HG02981 (cell line): ENCODE data around the gene BCAS1.

ENCODE experiments used
- ATAC-seq: cut with Tn5 transposase; IDR thresholded peaks from one replicate; pipeline ENCODE4 v1.9.1; 2021; ENCODE audit warnings: mild to moderate bottlenecking, moderate library complexity; ENCODE audit not compliant: unreplicated experiment

BCAS1 gene, protein sequence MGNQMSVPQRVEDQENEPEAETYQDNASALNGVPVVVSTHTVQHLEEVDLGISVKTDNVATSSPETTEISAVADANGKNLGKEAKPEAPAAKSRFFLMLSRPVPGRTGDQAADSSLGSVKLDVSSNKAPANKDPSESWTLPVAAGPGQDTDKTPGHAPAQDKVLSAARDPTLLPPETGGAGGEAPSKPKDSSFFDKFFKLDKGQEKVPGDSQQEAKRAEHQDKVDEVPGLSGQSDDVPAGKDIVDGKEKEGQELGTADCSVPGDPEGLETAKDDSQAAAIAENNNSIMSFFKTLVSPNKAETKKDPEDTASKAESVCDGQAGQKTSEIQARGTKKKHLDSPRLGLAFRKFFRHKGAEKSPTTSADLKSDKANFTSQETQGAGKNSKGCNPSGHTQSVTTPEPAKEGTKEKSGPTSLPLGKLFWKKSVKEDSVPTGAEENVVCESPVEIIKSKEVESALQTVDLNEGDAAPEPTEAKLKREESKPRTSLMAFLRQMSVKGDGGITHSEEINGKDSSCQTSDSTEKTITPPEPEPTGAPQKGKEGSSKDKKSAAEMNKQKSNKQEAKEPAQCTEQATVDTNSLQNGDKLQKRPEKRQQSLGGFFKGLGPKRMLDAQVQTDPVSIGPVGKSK

DNA sequence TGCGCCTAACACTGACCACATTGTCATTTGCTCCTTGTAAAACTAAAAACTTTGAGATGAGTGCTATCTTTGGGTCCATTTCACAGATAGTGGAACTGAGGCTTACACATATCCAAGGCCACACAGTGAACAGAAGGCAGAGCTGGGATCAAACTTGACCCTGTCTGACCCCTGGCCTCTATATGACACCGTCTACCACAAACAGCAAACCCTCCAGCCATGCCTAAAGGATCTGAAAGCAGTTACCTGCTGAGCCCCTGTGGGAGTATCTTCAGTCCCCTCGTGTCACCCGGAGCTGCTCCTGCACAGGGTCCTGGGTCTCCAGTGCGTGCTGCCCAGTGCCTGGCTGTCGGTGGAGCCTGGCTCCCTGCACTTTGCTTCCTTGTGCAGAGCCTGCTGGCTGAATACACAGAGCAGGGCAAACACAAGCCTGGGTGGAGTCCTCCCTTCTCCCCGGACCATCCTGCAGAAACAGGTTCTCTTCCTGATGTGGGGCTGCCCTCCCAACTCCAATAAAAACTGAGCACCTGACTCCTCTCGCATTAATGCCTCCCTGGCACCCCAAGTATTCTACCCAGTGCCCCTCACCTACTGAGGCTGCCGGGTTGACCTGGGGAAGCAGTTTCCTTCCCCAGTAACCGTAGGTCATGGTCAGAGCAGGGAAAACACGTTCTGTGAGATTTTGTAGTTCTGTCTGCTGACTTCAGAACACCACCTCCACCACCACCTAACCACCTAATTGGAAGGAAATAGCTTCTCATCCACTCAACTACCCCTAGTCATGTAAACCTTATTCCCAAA lies at the start of gene BCAS1:
Gene BCAS1 (minus strand): TSS at position 408 of the 801 bp plus-strand sequence. CDS start 11,876 bp downstream, outside the sequence.
- no peak for ATAC-seq

GRCh38 chr20:54119744-54120143 lies 49.4 kb upstream of the BCAS1 start:
- ATAC-seq: no peak

DNA sequence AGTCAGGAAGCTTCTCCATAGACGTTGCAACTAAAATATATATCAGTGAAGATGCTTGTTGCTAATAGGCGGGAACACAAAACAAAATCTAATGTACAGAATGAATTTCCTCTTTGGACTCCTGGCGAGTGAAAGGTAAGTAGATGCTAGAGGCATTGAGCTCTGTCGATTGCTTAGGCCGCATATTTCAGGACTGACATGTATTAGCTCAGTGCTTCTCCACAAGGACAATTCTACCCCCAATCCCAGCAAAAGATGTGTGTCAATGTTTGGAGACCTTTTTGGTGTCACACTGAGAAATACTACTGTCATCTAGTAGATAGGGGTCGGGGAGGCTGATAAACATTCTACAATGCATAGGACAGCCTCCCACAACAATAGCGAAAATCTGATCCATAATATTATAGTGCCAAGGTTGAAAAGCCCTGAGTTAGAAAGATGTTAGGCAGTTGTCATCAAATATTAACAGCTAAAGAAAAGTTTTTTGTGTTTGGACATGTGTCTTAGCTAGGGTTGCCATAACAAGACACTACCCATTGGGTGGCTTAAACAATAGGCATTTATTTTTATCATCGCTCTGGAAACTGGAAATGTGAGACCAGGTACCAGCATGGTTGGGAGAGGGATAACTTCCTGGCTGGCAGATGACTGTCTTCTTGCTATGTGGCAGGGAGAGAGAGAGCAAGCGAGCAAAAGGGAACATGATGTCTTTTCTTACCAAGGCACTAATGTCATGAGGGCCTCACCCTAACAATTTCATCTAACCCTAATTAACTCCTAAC lies 48.0 kb upstream of the BCAS1 start:
- ATAC-seq: no peak

GRCh38 chr20:54116550-54117235 lies 46.3 kb upstream of the BCAS1 start:
- no peak for ATAC-seq

DNA sequence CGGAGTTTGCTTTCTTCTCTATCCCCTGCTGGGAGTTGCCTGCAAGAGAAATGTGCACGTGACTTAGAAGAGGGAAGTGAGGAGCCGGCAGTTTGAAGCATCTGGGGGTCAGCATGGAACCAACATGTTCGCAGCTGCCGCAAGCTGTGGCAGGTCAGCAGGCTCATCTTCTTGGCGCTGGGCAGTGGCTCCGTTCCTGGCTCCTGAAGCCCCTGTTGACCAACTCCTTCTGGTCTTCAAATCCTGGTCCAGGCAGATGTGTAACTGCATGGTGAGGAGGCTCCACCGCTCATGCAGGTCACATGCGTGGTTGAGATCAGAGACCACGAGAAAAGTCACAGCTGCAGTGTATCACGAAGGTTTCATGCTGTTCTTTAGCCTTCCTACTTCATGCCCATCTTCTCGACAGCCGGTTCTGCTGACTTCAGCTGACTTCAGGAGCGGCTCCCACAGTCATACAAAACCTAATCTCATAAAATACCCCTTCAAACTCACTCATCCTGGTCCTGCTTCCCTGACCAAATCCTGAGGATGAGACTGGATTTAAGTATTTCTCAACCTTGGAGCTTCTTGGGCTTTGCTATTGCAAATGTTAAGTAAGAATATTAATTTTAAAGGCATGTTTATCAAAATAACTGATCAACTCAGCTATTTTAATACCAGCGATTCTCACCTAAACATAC lies 44.9 kb upstream of the BCAS1 start:
- no peak for ATAC-seq

DNA sequence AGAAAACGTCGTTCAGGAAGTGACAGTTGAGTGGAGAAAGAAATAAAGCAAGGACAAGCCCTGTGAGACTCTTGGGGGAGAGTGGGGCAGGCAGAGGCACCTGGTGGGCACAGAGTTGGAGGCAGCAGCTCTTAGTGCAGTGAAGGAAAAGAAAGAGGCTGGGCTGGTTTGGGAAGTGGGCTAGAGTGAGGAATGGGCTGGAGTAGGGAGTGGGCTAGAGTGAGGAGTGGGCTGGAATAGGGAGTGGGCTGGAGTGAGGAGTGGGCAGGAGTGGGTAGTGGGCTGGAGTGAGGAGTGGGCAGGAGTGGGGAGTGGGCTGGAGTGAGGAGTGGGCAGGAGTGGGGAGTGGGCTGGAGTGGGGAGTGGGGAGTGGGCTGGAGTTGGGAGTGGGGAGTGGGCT lies 43.7 kb upstream of the BCAS1 start:
- ATAC-seq: no peak

DNA sequence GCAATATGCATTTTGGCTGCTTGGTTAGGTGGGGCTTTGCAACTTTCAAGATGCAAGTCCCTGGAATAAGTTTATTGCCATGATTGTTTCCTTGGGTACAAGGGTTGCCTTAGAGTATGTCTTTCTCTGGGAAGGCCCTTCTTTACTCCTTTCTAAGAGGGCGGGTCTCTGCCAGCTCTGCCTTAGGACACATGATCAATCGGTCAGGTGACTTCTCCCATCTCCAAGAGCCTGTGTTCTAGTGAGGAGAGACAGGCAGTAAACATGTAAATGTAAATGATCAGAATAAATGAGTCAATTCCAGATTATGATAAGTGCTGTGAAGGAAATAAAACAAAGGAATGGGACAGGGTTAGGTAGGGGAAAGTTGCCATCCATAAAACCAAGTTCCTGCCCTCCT lies 43.2 kb upstream of the BCAS1 start:
- no peak for ATAC-seq

DNA sequence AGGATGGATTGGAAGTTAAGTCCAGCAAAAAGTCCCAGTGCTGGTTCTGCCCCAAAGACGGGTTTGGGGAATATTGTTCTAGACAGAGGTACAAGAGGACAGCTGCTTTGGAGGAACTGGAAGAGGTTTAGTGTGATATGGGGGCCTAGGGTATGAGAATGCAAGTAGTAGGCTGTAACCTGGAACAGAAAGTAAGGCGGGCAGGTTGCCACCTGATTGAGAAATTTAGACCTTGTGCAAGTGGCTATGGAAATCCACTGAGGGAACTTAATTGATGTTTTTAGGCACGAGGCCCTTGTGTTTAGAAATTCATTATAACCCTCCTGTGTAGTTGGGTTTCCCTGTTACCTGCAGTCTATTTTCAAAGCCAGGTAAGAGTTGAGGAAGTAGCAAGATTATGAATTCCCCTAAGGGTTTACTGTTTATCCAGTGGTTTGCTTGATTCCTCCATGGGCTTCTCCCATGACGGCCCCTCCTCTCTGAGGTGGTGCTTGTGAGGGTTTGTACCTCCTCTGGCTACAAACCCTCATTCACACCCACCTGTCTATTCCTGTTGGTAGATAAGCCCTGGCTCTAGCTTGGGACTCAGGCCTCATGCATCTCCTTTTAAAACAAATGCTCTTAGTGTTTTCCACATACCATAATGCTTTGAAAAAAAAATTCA lies 42.0 kb upstream of the BCAS1 start:
- ATAC-seq: no peak

GRCh38 chr20:54111460-54111859 lies 41.1 kb upstream of the BCAS1 start:
- ATAC-seq: no peak

- ATAC-seq: no peak
Measured at GRCh38 chr20:54110457-54110856, 40.1 kb upstream of the BCAS1 start.

GRCh38 chr20:54110041-54110440 lies 39.6 kb upstream of the BCAS1 start:
- ATAC-seq: no peak

DNA sequence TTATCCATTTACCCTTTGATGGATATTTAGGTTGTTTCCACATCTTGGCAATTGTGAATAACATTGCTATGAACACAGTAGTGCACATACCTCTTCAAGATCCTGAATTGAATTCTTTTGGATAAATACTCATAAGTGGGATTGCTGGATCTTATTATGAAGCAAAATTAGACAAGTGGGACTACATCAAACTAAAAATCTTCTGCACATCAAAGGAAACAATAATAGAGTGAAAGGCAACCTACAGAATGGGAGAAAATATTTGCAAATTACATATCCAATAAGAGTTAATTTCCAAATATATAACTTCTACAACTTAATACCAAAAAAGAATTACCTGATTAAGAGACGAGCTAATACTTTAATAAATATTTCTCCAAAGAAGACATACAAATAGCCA lies 38.4 kb upstream of the BCAS1 start:
- no peak for ATAC-seq

- ATAC-seq: no peak
Measured at GRCh38 chr20:54108326-54108642, 37.9 kb upstream of the BCAS1 start.

DNA sequence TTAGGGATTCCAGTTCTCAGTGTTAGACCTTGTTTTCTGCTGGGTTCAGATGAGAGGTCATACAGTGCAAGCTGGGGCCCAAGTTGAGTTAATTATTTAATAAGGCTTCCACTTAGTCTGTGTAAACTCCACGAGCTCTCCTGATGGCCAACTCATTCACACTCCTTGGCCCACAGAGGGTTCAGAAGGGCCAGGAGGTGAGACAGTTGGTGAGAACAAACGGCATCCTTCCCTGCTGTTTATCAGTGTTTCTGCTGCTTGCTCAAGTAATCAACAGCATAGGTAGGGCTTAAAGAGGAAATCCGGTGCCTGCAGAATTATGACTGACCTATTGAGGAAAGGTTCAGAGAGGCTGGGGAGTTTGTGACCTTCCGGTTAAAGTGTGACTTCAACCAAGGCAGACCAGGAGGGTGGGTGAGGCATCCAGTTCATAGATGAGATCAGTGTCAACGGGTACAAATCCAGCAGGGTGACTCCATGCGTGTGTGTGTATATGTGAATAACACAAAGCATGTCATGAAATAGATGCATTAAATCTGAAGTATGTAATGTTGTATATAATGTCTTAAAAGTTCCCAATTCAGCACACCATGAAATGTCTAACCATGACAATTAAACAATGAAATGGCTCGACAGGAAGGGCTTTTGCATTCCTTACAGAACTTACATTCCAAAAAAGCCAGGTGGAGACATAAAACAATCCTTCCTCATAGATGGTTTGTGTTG lies 37.4 kb upstream of the BCAS1 start:
- ATAC-seq: no peak

DNA sequence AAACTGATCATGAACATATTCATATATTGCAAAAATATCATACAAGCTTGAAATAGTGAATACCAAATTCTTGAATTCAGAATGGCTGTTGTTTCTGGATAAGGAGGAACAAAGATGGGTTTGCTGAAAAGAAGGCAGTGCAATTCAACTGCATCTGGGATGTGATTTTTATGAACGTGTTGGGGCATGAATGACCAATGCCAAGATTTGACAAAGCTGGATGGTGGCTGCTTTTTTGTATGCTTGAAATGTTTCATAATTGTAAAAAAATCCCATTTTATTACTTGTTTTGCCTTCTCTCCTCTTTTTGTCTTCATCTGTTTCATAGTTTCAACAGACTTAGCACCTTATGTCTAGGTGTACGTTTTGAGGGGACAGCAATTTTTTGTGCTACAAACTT lies 36.8 kb upstream of the BCAS1 start:
- no peak for ATAC-seq

GRCh38 chr20:54106162-54106561 lies 35.8 kb upstream of the BCAS1 start:
- no peak for ATAC-seq

DNA sequence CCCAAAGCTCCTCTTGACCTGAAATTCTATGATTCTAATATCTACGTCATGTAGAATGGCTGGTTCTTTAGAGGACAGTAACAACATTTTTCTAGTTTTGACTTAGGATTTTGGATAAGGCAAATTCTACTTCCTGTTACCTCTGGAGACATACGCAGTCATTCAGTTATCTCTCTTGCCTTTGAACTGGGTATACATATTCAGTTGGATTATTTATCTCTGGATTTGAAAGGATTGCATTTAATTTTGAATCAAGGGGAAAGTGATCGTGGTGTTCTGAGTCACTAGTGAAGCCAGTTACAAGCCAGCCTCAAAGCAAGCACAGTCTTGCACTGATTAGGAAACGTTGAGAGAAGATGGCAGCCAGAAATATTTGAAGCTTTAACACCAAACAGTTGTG lies 35.3 kb upstream of the BCAS1 start:
- ATAC-seq: no peak

GRCh38 chr20:54104781-54105180 lies 34.4 kb upstream of the BCAS1 start:
- ATAC-seq: no peak
